ENCODE results near the gene FNDC11. TPM values are rescaled to one million over a fixed set of nuclear protein-coding genes. Genes with fewer than 3 reads are reported as not detected.
A peak's percentile ranks its signal among the peaks of the same experiment; 100 is the strongest.

The FNDC11 gene
- total and polyA plus RNA-seq, 2 of the 13 experiments (the other 11 are each of a cell fraction or from before 2014, with no cell fraction given) = 0.07 TPM; not detected in 1

DNA sequence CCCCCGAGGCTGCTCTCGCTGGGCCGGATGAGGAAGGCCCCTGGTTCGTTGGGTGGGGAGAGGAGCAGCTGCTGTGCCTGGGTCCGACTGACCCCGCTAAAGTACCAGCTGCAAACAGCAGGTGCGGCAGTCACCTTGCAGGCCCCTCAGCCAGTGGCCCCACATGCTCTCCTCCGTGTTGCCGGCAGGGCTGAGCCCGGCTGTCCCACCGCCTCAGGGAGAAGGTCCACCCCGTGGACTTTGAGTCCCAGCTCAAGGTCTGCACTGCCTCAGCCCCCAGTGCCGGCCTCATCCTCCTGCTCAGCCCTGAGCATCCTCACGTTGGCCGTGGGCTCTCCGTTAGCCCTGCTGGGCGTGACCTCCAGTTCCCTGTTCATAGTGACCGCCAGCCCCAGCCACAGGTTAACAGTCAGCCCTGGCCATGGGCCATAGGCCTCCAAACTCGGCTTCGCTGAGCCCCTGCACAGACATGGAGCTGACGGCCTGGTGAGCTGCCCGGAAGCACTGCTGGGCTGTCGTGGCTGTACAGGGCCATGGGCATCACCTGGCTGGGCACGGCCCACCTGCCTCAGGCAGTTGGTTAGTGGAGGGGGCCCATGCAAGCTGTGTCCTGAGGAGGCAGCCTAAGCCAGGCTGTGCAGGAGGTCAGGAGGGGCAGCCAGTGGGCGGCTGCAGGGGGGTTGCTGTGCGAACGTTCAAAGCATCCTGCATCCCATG, 9.6 kb upstream of the FNDC11 start (continued):
- TF ChIP-seq REL (CRISPR knock-in tag; conservative IDR thresholded peaks at IDR 0.05) (no peak), NCOA1 (CRISPR knock-in tag; IDR thresholded peaks at IDR 0.05) (no peak), ZNF326 (CRISPR knock-in tag; IDR thresholded peaks at IDR 0.05; ENCODE audit: borderline replicate concordance) (no peak), ZNF577 (CRISPR knock-in tag; IDR thresholded peaks at IDR 0.05; ENCODE audit: borderline replicate concordance, low read depth) (no peak), ZNF891 (CRISPR knock-in tag; IDR thresholded peaks at IDR 0.05) (no peak; the same call in 1 of the 2 replicates), SNAPC2 (CRISPR knock-in tag; IDR thresholded peaks at IDR 0.05) (no peak), HNRNPLL (IDR thresholded peaks at IDR 0.05; ENCODE audit: low read depth, low read length, poor library complexity, severe bottlenecking) (no peak), ZNF557 (CRISPR knock-in tag; IDR thresholded peaks at IDR 0.05) (no peak), ZNF773 (CRISPR knock-in tag; IDR thresholded peaks at IDR 0.05; ENCODE audit: borderline replicate concordance) (no peak), DMAP1 (CRISPR knock-in tag; IDR thresholded peaks at IDR 0.05) (no peak), ZNF382 (CRISPR knock-in tag; IDR thresholded peaks at IDR 0.05; ENCODE audit: borderline replicate concordance) (no peak), SSRP1 (CRISPR knock-in tag; IDR thresholded peaks at IDR 0.05) (no peak), GABPB1 (CRISPR knock-in tag; IDR thresholded peaks at IDR 0.05) (peak; percentile 45; the same call in 1 of the 2 replicates), AKAP8 (CRISPR knock-in tag; IDR thresholded peaks at IDR 0.05) (no peak), MXI1 (IDR thresholded peaks at IDR 0.05; ENCODE audit: borderline replicate concordance, low read depth, low read length) (peak; percentile 46; the same call in 1 of the 3 replicates), ZSCAN30 (CRISPR knock-in tag; IDR thresholded peaks at IDR 0.05) (no peak), ATF7-NPFF (CRISPR knock-in tag; IDR thresholded peaks at IDR 0.05; ENCODE audit: low read depth) (no peak), SALL2 (CRISPR knock-in tag; IDR thresholded peaks at IDR 0.05) (peak; percentile 22; the same call in 1 of the 2 replicates), ZNF781 (CRISPR knock-in tag; IDR thresholded peaks at IDR 0.05; ENCODE audit: borderline replicate concordance, not compliant biosample characterization) (no peak)
- TF ChIP-seq, protein P1, sequence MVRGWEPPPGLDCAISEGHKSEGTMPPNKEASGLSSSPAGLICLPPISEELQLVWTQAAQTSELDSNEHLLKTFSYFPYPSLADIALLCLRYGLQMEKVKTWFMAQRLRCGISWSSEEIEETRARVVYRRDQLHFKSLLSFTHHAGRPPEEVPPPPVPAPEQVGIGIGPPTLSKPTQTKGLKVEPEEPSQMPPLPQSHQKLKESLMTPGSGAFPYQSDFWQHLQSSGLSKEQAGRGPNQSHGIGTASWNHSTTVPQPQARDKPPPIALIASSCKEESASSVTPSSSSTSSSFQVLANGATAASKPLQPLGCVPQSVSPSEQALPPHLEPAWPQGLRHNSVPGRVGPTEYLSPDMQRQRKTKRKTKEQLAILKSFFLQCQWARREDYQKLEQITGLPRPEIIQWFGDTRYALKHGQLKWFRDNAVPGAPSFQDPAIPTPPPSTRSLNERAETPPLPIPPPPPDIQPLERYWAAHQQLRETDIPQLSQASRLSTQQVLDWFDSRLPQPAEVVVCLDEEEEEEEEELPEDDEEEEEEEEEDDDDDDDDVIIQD (CRISPR knock-in tag; IDR thresholded peaks at IDR 0.05; ENCODE audit: low read depth) = no peak
- TF ChIP-seq, protein P2, sequence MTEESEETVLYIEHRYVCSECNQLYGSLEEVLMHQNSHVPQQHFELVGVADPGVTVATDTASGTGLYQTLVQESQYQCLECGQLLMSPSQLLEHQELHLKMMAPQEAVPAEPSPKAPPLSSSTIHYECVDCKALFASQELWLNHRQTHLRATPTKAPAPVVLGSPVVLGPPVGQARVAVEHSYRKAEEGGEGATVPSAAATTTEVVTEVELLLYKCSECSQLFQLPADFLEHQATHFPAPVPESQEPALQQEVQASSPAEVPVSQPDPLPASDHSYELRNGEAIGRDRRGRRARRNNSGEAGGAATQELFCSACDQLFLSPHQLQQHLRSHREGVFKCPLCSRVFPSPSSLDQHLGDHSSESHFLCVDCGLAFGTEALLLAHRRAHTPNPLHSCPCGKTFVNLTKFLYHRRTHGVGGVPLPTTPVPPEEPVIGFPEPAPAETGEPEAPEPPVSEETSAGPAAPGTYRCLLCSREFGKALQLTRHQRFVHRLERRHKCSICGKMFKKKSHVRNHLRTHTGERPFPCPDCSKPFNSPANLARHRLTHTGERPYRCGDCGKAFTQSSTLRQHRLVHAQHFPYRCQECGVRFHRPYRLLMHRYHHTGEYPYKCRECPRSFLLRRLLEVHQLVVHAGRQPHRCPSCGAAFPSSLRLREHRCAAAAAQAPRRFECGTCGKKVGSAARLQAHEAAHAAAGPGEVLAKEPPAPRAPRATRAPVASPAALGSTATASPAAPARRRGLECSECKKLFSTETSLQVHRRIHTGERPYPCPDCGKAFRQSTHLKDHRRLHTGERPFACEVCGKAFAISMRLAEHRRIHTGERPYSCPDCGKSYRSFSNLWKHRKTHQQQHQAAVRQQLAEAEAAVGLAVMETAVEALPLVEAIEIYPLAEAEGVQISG (CRISPR knock-in tag; IDR thresholded peaks at IDR 0.05) = no peak; the same call in 1 of the 2 replicates
- TF ChIP-seq, protein P3, sequence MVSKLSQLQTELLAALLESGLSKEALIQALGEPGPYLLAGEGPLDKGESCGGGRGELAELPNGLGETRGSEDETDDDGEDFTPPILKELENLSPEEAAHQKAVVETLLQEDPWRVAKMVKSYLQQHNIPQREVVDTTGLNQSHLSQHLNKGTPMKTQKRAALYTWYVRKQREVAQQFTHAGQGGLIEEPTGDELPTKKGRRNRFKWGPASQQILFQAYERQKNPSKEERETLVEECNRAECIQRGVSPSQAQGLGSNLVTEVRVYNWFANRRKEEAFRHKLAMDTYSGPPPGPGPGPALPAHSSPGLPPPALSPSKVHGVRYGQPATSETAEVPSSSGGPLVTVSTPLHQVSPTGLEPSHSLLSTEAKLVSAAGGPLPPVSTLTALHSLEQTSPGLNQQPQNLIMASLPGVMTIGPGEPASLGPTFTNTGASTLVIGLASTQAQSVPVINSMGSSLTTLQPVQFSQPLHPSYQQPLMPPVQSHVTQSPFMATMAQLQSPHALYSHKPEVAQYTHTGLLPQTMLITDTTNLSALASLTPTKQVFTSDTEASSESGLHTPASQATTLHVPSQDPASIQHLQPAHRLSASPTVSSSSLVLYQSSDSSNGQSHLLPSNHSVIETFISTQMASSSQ (IDR thresholded peaks at IDR 0.05; ENCODE audit: low read depth) = no peak
- TF ChIP-seq, protein P3 (CRISPR knock-in tag; IDR thresholded peaks at IDR 0.05; ENCODE audit: borderline replicate concordance) = 0 out of 2 replicates have a peak, but pooled peaks have one; percentile 26

All from HepG2 (cell line).